Mesothelial cell of epicardium (in vitro differentiated cells): ENCODE data around the gene CD209. TPM values are rescaled to one million over a fixed set of nuclear protein-coding genes. Genes with fewer than 3 reads are reported as not detected.
"Not testable (repeated sequence)": the region's sequence is repeated elsewhere in the genome, so short reads cannot be mapped to it uniquely, and the experiment has no call there.

Source experiments
- DNase-seq, 2 experiments: peaks; one replicate each; pipeline ENCODE4 v3.0.0; 2021; ENCODE audit warnings: low spot score in 2 of 2; ENCODE audit not compliant: unreplicated experiment in 2 of 2
- H3K27ac Mint-ChIP-seq: 2 replicates; pipeline ENCODE4 v1.8.0; 2021; ENCODE audit warnings: mixed read lengths
- H3K27me3 Mint-ChIP-seq: 2 replicates; pipeline ENCODE4 v1.8.0; 2021; ENCODE audit warnings: low read depth, mixed read lengths
- H3K36me3 Mint-ChIP-seq: 2 replicates; pipeline ENCODE4 v1.8.0; 2021; ENCODE audit warnings: mixed read lengths
- H3K4me1 Mint-ChIP-seq: 2 replicates; pipeline ENCODE4 v1.8.0; 2021; ENCODE audit warnings: mixed read lengths
- H3K4me3 Mint-ChIP-seq: 2 replicates; pipeline ENCODE4 v1.8.0; 2021; ENCODE audit warnings: mild to moderate bottlenecking, moderate library complexity, mixed read lengths
- H3K9me3 Mint-ChIP-seq: 2 replicates; pipeline ENCODE4 v1.8.0; 2021; ENCODE audit warnings: mixed read lengths
- CTCF ChIP-seq: fragments of 200-600 bp; sonication (generic); IDR thresholded peaks from one replicate; pipeline ENCODE4 v1.5.0; 2021; ENCODE audit warnings: antibody characterized with exemption; ENCODE audit not compliant: unreplicated experiment
- total RNA-seq: library from RNA; stranded (reverse); gene quantifications from 3 replicates; pipeline ENCODE4 v1.2.1, GENCODE V29; 2021

CD209 gene
- total RNA-seq: not detected in 3 replicates

- no peak for TF ChIP-seq CTCF
- H3K9me3 Mint-ChIP-seq: peaks cover 6% of the 10 kb centered on the region
- DNase-seq: no peak
- no peak within 1 kb of the TSS for H3K4me3 Mint-ChIP-seq
- peaks cover 36% of the 10 kb centered on the region for H3K27me3 Mint-ChIP-seq
- no peaks in the 10 kb centered on the region for H3K36me3 Mint-ChIP-seq
- no peak within 1 kb of the TSS for H3K27ac Mint-ChIP-seq
- H3K4me1 Mint-ChIP-seq: no peaks in the 10 kb centered on the region
These were observed at the start of gene CD209 for GRCh38 chr19:7746903-7747884. CD209 (minus strand) TSS chr19:7747534; CDS start chr19:7747511, 23 bp downstream.

- Mint-ChIP-seq H3K27ac (peak overlapping the region; percentile 40), H3K4me1 (peaks cover 54% of the 10 kb centered on the region), H3K27me3 (no peaks in the 10 kb centered on the region), H3K36me3 (peaks cover 3% of the 10 kb centered on the region), H3K9me3 (peaks cover 6% of the 10 kb centered on the region), H3K4me3 (no peak overlapping the region)
- TF ChIP-seq CTCF: no peak
- DNase-seq: no peak
These were observed 48.3 kb upstream of the CD209 start for GRCh38 chr19:7795555-7796161.

GRCh38 chr19:7793493-7793892 is 46.2 kb upstream of the CD209 start:
- TF ChIP-seq CTCF: no peak
- Mint-ChIP-seq H3K9me3 (peaks cover 6% of the 10 kb centered on the region), H3K4me3 (no peak overlapping the region), H3K27me3 (peaks cover 2% of the 10 kb centered on the region), H3K36me3 (peaks cover 3% of the 10 kb centered on the region), H3K4me1 (peaks cover 55% of the 10 kb centered on the region), H3K27ac (peak overlapping the region; percentile 75)
- DNase-seq: no peak

GRCh38 chr19:7792701-7793100 is 45.4 kb upstream of the CD209 start:
- Mint-ChIP-seq H3K4me1 (peaks cover 54% of the 10 kb centered on the region), H3K27ac (peak overlapping the region; percentile 100), H3K4me3 (peak overlapping the region; percentile 48)
- H3K27me3 Mint-ChIP-seq, H3K36me3 Mint-ChIP-seq, DNase-seq, H3K9me3 Mint-ChIP-seq: not testable (repeated sequence)

- Mint-ChIP-seq H3K27ac (peak overlapping the region; percentile 100), H3K4me3 (peak overlapping the region; percentile 48), H3K36me3 (peaks cover 3% of the 10 kb centered on the region), H3K27me3 (peaks cover 4% of the 10 kb centered on the region), H3K4me1 (peaks cover 53% of the 10 kb centered on the region), H3K9me3 (peaks cover 6% of the 10 kb centered on the region)
- TF ChIP-seq CTCF: no peak
- peak; percentile 40 to 64 for DNase-seq
These were observed 44.9 kb upstream of the CD209 start for GRCh38 chr19:7792281-7792680.

- TF ChIP-seq CTCF: no peak
- Mint-ChIP-seq H3K36me3 (peaks cover 3% of the 10 kb centered on the region), H3K4me1 (peaks cover 38% of the 10 kb centered on the region), H3K27me3 (peaks cover 6% of the 10 kb centered on the region), H3K27ac (peak overlapping the region; percentile 50), H3K4me3 (peak overlapping the region; percentile 39), H3K9me3 (peaks cover 6% of the 10 kb centered on the region)
- DNase-seq: no peak
These were observed 43.1 kb upstream of the CD209 start for GRCh38 chr19:7790416-7790815.
